ENCODE results near the gene HORMAD2. TPM values are rescaled to one million over a fixed set of nuclear protein-coding genes. Genes with fewer than 3 reads are reported as not detected.

HORMAD2 gene
- total RNA-seq, 1 experiment from 2014 or later: not detected

DNA sequence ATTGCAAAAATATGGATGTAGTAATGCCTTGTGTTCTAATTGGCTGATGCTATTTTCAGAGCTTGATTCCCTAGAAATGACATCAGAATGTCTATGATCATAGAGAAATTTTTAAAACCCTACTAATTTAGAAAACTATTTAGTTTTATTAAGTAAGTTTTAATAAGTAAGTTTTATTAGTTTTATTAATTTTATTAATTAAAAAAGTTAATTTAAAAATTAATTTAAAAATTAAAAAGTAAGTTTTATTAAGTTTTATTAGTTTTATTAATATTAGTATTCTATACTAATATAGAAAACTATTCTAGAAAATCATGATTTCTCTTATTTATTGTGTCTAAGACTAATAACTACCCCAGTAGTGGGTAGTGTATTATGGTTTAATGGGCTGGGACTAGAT lies 8.2 kb downstream of the HORMAD2 start:
- H3K27me3 ChIP-seq (replicated peaks; ENCODE audit: insufficient read depth, low read depth, low read length, poor library complexity): no peaks in the 10 kb centered on the region
- TF ChIP-seq CTCF (conservative IDR thresholded peaks at IDR 0.05; ENCODE audit: low read depth, low read length): no peak
- TF ChIP-seq EZH2 (IDR thresholded peaks at IDR 0.05; ENCODE audit: borderline replicate concordance, low read depth, low read length, poor library complexity, severe bottlenecking): no peak
- no TSS peak for BruUV-seq (replicated peaks)
- H3K4me3 ChIP-seq (ENCODE audit: low read depth, low read length, poor library complexity, severe bottlenecking): no peak overlapping the region
- no peak overlapping the region for H3K27ac ChIP-seq (ENCODE audit: low read depth, low read length, poor library complexity, severe bottlenecking)
- no peaks in the 10 kb centered on the region for H3K4me1 ChIP-seq (ENCODE audit: insufficient read depth, low read length, poor library complexity, severe bottlenecking)
- H3K9me3 ChIP-seq (ENCODE audit: low read depth, low read length, poor library complexity, severe bottlenecking): peaks cover 11% of the 10 kb centered on the region
- no peaks in the 10 kb centered on the region for H3K36me3 ChIP-seq (ENCODE audit: insufficient read depth, low read length, poor library complexity, severe bottlenecking)
- intact Hi-C loops (cut with micrococcal nuclease; ENCODE audit: unreplicated experiment): loop anchor here (2.0 to 5.0 kb wide), 4 partner anchors 81 to 498 kb away; no protein-coding TSS in a partner anchor
- POLR2A ChIA-PET (ENCODE audit: low non-redundant PET): no interaction called here
- CTCF ChIA-PET: interaction anchor here (0.6 to 2.1 kb wide), 12 partner anchors 44 to 545 kb away, joined by 3 to 23 read pairs (median 4); partner anchors contain the start of gene THOC5
- no peak for DNase-seq (ENCODE audit: low spot score)

GRCh38 chr22:30089655-30089974 lies 9.4 kb downstream of the HORMAD2 start:
- no peak overlapping the region for H3K4me3 ChIP-seq (ENCODE audit: low read depth, low read length, poor library complexity, severe bottlenecking)
- H3K9me3 ChIP-seq (ENCODE audit: low read depth, low read length, poor library complexity, severe bottlenecking): peaks cover 19% of the 10 kb centered on the region
- TF ChIP-seq EZH2 (IDR thresholded peaks at IDR 0.05; ENCODE audit: borderline replicate concordance, low read depth, low read length, poor library complexity, severe bottlenecking) (no peak), CTCF (conservative IDR thresholded peaks at IDR 0.05; ENCODE audit: low read depth, low read length) (no peak)
- no peaks in the 10 kb centered on the region for H3K27me3 ChIP-seq (replicated peaks; ENCODE audit: insufficient read depth, low read depth, low read length, poor library complexity)
- no peak for DNase-seq (ENCODE audit: low spot score)
- H3K36me3 ChIP-seq (ENCODE audit: insufficient read depth, low read length, poor library complexity, severe bottlenecking): no peaks in the 10 kb centered on the region
- H3K27ac ChIP-seq (ENCODE audit: low read depth, low read length, poor library complexity, severe bottlenecking): no peak overlapping the region
- intact Hi-C loops (cut with micrococcal nuclease; ENCODE audit: unreplicated experiment): loop anchor here (1.0 to 5.0 kb wide), 5 partner anchors 82 to 694 kb away; no protein-coding TSS in a partner anchor
- CTCF ChIA-PET: interaction anchor here (0.6 to 2.1 kb wide), 7 partner anchors 162 to 1206 kb away, joined by 3 to 23 read pairs (median 5); partner anchors contain the start of gene ZNRF3
- H3K4me1 ChIP-seq (ENCODE audit: insufficient read depth, low read length, poor library complexity, severe bottlenecking): no peaks in the 10 kb centered on the region
- POLR2A ChIA-PET (ENCODE audit: low non-redundant PET): no interaction called here
- no TSS peak for BruUV-seq (replicated peaks)

DNA sequence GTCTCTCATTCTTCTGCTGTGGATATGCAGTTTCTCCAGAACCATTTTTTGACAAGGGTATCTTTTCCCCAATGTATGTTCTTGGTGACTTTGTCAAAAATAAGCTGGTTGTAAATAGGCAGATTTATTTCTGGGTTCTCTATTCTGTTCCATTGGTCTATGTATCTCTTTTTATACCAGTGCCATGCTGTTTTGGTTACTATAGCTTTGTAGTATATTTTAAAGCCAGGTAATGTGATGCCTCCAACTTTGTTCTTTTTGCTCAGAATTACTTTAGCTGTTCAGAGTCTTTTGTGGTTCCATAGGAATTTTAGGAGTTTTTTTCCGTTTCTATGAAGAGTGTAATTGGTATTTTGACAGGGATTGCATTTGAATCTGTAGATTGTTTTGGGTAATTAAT lies 12.4 kb downstream of the HORMAD2 start:
- TF ChIP-seq CTCF (conservative IDR thresholded peaks at IDR 0.05; ENCODE audit: low read depth, low read length): no peak
- no peak for TF ChIP-seq EZH2 (IDR thresholded peaks at IDR 0.05; ENCODE audit: borderline replicate concordance, low read depth, low read length, poor library complexity, severe bottlenecking)
- CTCF ChIA-PET: no interaction called here
- no peak overlapping the region for H3K4me3 ChIP-seq (ENCODE audit: low read depth, low read length, poor library complexity, severe bottlenecking)

More for the DNA sequence above, 12.4 kb downstream of the HORMAD2 start:
- no peak overlapping the region for H3K27ac ChIP-seq (ENCODE audit: low read depth, low read length, poor library complexity, severe bottlenecking)
- no peaks in the 10 kb centered on the region for H3K27me3 ChIP-seq (replicated peaks; ENCODE audit: insufficient read depth, low read depth, low read length, poor library complexity)
- no TSS peak for BruUV-seq (replicated peaks)
- POLR2A ChIA-PET (ENCODE audit: low non-redundant PET): no interaction called here
- H3K36me3 ChIP-seq (ENCODE audit: insufficient read depth, low read length, poor library complexity, severe bottlenecking): no peaks in the 10 kb centered on the region
- DNase-seq (ENCODE audit: low spot score): no peak
- no peaks in the 10 kb centered on the region for H3K4me1 ChIP-seq (ENCODE audit: insufficient read depth, low read length, poor library complexity, severe bottlenecking)
- H3K9me3 ChIP-seq (ENCODE audit: low read depth, low read length, poor library complexity, severe bottlenecking): peaks cover 32% of the 10 kb centered on the region
- intact Hi-C loops (cut with micrococcal nuclease; ENCODE audit: unreplicated experiment): no loop called here
